Lower leg skin (tissue), 4 donors: ENCODE results near the gene OOEP. TPM values are rescaled to one million over a fixed set of nuclear protein-coding genes. Genes with fewer than 3 reads are reported as not detected.
A peak's percentile ranks its signal among the peaks of the same experiment; 100 is the strongest.

Source experiments
- DNase-seq, 2 donors: peaks; one replicate each; pipeline ENCODE4 v3.0.0-alpha.2; 2019; ENCODE audit warnings: low spot score in 2 of 2
- H3K4me3 ChIP-seq: fragments of 200-600 bp; sonication (generic); 2 replicates; pipeline ENCODE4 v1.5.1; 2017; ENCODE audit warnings: mild to moderate bottlenecking, low read depth; ENCODE audit not compliant: poor library complexity, severe bottlenecking
- POLR2A ChIP-seq, 2 donors: fragments of 450-650 bp; IDR thresholded peaks; one replicate each; pipeline ENCODE4 v1.6.1; 2016 to 2017; ENCODE audit warnings: antibody characterized with exemption in 2 of 2, mild to moderate bottlenecking in 1 of 2, moderate library complexity in 1 of 2
- WGBS, 2 donors: methylation state at CpG; one replicate each; pipeline ENCODE4 v1.1.5; 2018; 5-methylcytosine and 5-hydroxymethylcytosine counted together
- intact Hi-C: fragments of 100-400 bp; cut with DNase I; formaldehyde crosslinking; loops from one replicate; pipeline ENCODE4 v1.15.0; 2023; ENCODE audit warnings: low total_unique reads
- total RNA-seq, 4 donors: library from RNA; depleted of rRNA; stranded (reverse); fragments of >200 nt; gene quantifications; one replicate each; pipeline ENCODE4 v1.1.0, GENCODE V29; 2016
- TF ChIP-seq, protein P1 (sequence below), 3 donors: fragments of 450-650 bp; IDR thresholded peaks; one replicate each; pipeline ENCODE4 v1.5.1; 2016; ENCODE audit warnings: antibody characterized with exemption in 3 of 3, mild to moderate bottlenecking in 3 of 3, moderate library complexity in 2 of 3

Gene OOEP
- total RNA-seq, 4 donors from 2014 or later: 0.88 TPM; not detected in 3

DNA sequence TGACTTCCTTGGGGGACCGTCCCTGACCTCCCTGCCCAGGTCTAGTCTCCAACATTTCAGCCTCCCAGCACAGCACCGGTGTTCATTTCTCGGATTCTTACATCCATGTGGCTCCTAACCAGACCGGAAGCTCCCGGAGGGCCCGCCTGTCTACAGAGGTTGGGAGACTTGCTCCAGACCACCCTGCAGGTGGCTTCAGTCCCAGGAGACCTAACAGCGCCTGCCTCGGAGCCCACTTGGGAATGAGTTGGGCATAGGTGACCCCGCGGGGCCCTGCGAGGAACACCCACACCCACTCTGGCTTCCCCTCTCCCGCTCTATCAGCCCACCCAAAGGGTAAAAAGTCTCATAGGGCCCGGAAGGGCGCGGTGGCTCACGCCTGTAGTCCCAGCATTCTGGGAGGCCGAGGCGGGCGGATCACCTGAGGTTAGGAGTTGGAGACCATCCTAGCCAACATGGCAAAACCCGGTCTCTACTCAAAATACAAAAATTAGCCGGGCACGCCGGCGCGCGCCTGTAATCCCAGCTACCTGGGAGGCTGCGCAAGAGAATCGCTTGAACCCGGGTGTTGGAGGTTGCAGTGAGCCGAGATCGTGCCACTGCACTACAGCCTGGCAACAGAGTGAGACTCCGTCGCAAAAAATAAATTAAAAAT is 21.0 kb downstream of the OOEP start:
- no peak for DNase-seq
- intact Hi-C loops: no loop called here
- WGBS, 2 donors: 51 to 52% methylated on average over 33 of the region's 33 CpGs
- no peak overlapping the region for H3K4me3 ChIP-seq
- TF ChIP-seq, protein P1, sequence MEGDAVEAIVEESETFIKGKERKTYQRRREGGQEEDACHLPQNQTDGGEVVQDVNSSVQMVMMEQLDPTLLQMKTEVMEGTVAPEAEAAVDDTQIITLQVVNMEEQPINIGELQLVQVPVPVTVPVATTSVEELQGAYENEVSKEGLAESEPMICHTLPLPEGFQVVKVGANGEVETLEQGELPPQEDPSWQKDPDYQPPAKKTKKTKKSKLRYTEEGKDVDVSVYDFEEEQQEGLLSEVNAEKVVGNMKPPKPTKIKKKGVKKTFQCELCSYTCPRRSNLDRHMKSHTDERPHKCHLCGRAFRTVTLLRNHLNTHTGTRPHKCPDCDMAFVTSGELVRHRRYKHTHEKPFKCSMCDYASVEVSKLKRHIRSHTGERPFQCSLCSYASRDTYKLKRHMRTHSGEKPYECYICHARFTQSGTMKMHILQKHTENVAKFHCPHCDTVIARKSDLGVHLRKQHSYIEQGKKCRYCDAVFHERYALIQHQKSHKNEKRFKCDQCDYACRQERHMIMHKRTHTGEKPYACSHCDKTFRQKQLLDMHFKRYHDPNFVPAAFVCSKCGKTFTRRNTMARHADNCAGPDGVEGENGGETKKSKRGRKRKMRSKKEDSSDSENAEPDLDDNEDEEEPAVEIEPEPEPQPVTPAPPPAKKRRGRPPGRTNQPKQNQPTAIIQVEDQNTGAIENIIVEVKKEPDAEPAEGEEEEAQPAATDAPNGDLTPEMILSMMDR (IDR thresholded peaks at IDR 0.05): no peak
- no peak for TF ChIP-seq POLR2A (IDR thresholded peaks at IDR 0.05)

DNA sequence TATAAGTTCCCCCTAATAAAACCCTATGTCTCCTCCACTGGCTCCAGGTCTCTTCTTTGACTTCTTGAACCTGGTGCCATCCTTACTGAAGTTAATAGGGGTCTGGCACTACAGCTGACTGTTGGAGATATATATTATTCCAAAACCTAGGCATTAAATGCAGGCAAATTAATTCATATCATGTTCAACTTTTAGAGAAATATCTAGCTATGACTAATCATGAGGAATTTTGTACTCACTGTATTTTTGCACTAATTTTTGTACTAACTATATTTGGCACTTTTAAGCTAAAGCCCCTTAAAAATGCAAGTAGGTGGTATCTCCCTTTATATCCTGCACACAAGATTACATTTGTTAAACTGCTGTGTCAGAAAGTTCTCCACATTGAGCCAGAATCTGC is 26.5 kb downstream of the OOEP start:
- intact Hi-C loops: no loop called here
- DNase-seq: no peak
- no peak for TF ChIP-seq POLR2A (IDR thresholded peaks at IDR 0.05)
- TF ChIP-seq, protein P1 (IDR thresholded peaks at IDR 0.05): no peak
- H3K4me3 ChIP-seq: no peak overlapping the region

DNA sequence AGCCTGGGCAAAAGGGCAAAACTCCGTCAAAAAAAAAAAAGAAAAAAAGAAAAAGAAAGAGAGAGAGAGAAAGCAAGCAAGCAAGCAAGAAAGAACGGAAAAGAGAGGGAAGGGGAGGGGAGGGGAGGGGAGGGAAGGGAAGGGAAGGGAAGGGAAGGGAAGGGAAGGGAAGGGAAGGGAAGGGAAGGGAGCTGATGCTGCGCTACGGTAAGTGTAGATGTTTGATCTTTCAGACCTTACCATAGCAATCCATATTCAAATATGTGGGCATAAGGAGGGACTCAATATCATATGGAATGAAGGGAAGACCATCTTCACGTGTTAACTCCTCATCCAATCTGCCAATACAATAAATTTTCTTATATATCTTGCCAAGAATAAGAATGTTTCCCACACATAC is 27.5 kb downstream of the OOEP start:
- no peak for TF ChIP-seq POLR2A (IDR thresholded peaks at IDR 0.05)
- TF ChIP-seq, protein P1 (IDR thresholded peaks at IDR 0.05): no peak
- intact Hi-C loops: no loop called here
- DNase-seq: no peak
- WGBS, 2 donors: 76 to 81% methylated on average over 5 of the region's 5 CpGs
- H3K4me3 ChIP-seq: no peak overlapping the region

DNA sequence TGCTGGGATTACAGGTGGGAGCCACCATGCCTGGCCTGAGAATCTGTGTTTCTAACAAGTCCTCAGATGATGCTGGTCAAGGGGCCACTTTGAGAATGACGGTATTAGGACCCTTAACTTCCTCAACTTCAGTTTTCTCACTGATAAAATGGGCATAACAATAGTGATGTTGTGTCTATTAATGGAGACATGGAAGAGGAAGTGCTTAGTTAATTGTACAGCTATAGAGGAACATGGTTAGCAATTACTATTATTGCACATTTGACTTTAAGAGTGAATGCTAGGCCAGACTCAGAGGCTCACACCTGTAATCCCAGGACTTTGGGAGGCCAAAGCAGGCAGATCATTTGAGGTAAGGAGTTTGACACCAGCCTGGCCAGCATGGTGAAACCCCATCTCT is 28.4 kb downstream of the OOEP start:
- no peak for DNase-seq
- WGBS, 2 donors: 82 to 90% methylated on average over 1 of the region's 1 CpG
- TF ChIP-seq, protein P1 (IDR thresholded peaks at IDR 0.05): no peak
- no peak for TF ChIP-seq POLR2A (IDR thresholded peaks at IDR 0.05)
- intact Hi-C loops: no loop called here
- no peak overlapping the region for H3K4me3 ChIP-seq

DNA sequence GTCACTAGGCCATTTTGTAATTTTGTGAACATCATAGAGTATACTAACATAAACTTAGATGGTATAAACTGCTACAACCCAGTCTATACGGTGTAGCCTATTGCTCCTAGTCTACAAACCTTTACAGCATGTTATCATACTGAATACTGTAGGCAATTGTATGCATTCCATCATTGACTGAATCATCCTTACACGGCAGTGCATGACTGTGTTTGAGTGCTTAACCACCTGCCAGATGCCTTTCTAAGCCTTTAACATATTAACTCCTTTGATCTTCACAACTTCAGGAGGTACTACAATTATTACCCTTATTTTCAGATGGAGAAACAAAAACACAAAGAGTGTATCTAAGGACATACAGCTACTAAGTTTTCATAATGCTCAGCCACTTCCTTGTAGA is 29.6 kb downstream of the OOEP start:
- H3K4me3 ChIP-seq: no peak overlapping the region
- intact Hi-C loops: no loop called here
- 50 to 52% methylated on average over 2 of the region's 2 CpGs for WGBS, 2 donors
- TF ChIP-seq, protein P1 (IDR thresholded peaks at IDR 0.05): no peak
- TF ChIP-seq POLR2A (IDR thresholded peaks at IDR 0.05): no peak
- DNase-seq: no peak

DNA sequence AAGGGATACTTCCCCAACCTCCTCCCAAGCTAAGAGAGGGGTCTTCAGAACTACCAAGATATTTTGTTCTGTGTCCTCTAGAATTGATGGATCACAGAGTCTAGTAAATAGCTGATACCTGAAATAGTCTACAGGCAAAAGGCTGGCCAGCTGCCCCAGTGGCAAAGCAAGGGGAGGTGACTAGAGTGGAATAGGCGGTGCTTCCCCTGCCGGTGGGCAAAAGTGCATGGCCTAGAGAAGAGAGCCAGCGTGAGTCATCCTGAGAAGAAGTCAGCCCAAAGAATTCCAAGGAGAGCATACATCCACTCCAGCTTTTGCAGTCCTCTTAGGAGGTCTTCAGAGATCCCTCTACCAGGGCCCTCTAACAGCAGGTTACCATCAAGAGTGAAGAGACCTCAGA is 30.4 kb downstream of the OOEP start:
- TF ChIP-seq, protein P1 (IDR thresholded peaks at IDR 0.05): no peak
- no peak for TF ChIP-seq POLR2A (IDR thresholded peaks at IDR 0.05)
- no peak overlapping the region for H3K4me3 ChIP-seq
- intact Hi-C loops: no loop called here
- WGBS, 2 donors: 58 to 69% methylated on average over 3 of the region's 3 CpGs
- DNase-seq: peak in 1 of 2 donors; percentile 60
